DND-41 (cell line): ENCODE results near the gene PRRG1.

Experiments used
- EZH2 ChIP-seq: IDR thresholded peaks from 3 replicates; pipeline ENCODE4 v1.6.1; 2012; ENCODE audit warnings: borderline replicate concordance, low read depth, mild to moderate bottlenecking, moderate library complexity, low read length, inconsistent platforms; ENCODE audit not compliant: severe bottlenecking
- TF ChIP-seq, protein P1 (sequence below): IDR thresholded peaks from 2 replicates; pipeline ENCODE4 v1.5.1; 2012; ENCODE audit warnings: borderline replicate concordance, low read length, moderate library complexity, mild to moderate bottlenecking; ENCODE audit not compliant: poor library complexity, severe bottlenecking; ENCODE audit errors: extremely low read depth

DNA sequence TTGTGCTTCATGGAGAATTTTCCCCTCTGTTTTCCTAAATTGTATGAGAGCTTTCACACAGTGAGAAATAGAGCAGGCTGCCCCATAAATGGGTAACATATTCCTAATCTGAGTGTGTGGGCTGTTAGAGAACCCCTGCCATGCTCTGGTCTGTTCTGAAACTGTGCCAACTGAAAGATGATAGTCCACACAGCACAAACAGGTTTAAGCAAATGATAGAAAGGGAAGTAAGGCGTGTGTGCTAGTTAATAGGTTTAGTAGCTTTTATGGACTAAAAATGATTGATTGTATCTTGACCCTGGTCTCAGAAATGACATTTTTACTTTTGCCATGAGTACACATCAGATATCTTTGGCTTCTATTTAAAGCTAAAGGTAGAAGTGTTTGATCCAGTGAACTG lies 106.2 kb downstream of the PRRG1 start:
- TF ChIP-seq, protein P1, sequence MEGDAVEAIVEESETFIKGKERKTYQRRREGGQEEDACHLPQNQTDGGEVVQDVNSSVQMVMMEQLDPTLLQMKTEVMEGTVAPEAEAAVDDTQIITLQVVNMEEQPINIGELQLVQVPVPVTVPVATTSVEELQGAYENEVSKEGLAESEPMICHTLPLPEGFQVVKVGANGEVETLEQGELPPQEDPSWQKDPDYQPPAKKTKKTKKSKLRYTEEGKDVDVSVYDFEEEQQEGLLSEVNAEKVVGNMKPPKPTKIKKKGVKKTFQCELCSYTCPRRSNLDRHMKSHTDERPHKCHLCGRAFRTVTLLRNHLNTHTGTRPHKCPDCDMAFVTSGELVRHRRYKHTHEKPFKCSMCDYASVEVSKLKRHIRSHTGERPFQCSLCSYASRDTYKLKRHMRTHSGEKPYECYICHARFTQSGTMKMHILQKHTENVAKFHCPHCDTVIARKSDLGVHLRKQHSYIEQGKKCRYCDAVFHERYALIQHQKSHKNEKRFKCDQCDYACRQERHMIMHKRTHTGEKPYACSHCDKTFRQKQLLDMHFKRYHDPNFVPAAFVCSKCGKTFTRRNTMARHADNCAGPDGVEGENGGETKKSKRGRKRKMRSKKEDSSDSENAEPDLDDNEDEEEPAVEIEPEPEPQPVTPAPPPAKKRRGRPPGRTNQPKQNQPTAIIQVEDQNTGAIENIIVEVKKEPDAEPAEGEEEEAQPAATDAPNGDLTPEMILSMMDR, result no peak
- no peak for TF ChIP-seq EZH2
